Heart left ventricle (tissue), 13 donors: ENCODE measurements around the gene PTPRD.

ENCODE experiments used
- CTCF ChIP-seq, 12 donors: fragments of 200-600 bp; sonication (generic) in 4 of 12; IDR thresholded peaks; one replicate each; pipeline versions ENCODE4 v1.5.0 to v1.8.0; 2018 to 2022; ENCODE audit warnings: antibody characterized with exemption in 12 of 12, mild to moderate bottlenecking in 5 of 12
- POLR2A ChIP-seq, 2 donors: fragments of 450-650 bp; IDR thresholded peaks; one replicate each; pipeline ENCODE4 v1.6.1; 2017; ENCODE audit warnings: antibody characterized with exemption in 2 of 2, mild to moderate bottlenecking in 2 of 2, moderate library complexity in 2 of 2
- donor health status: ischemic (EF 13 %, LVEDD 7.1; RV severe dilation, severe dysfunction).
- donor health status: DM: no; HTN: yes; CAD: no.
- donor health status: DM: no; HTN: no; CAD: no.
- donor health status: ischemic (EF 25% LVEDD 6.9; RV normal size, moderate dysfunction).
- donor health status: ischemic (EF 25% LVEDD 5.7; RV mildly dilated, moderate dysfunction).
- donor health status: ischemic (EF 35%, LVEDD 5.7; RV mildly dilated, moderate dysfunction).
- donor health status: nonischemic (EF 11% LVEDD 7.7; RV severe dilation, severe dysfunction).
- donor health status: DM: yes; HTN: yes; CAD: no.
- donor health status: PGD.
- donor health status: ischemic (EF 29% LVEDD 5.4; RV normal size, mild dysfunction).
- donor health status: nonischemic (EF 23%, LVEDD 6.1; RV moderate dilation, normal function).

- TF ChIP-seq CTCF (IDR thresholded peaks at IDR 0.05) (no peak), POLR2A (IDR thresholded peaks at IDR 0.05) (no peak)
Observed at GRCh38 chr9:9949368-9949767, 663.4 kb downstream of the PTPRD start.
